Measurements from ENCODE around the gene MFAP5. TPM values are rescaled to one million over a fixed set of nuclear protein-coding genes. Genes with fewer than 3 reads are reported as not detected.
A peak's percentile ranks its signal among the peaks of the same experiment; 100 is the strongest.

Gene MFAP5, protein sequence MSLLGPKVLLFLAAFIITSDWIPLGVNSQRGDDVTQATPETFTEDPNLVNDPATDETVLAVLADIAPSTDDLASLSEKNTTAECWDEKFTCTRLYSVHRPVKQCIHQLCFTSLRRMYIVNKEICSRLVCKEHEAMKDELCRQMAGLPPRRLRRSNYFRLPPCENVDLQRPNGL
- total RNA-seq, result 17.0 TPM

DNA sequence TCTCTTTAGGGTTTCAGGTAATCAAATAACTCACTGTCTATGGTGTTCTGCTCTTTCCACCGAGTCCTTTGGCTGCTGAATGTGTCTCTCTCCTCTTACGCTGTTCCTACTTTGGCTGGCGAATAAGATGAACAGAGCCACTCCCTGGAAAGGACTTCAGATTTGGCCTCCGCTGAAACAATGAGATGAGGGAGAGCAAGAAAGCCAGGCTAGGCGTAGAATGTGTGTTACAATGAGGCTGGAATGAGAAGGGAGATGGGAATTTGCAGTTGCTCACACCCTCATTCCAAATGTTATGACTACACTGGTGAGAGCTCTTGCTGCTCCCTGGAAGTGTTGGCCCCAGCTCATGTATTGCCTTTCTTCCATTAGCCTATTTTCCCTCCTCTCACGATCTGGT lies at the start of gene MFAP5:
Gene MFAP5, minus strand, starts transcription at position 234 of the 400 bp plus-strand sequence. CDS start 722 bp downstream, outside the sequence.
- no peak for DNase-seq (ENCODE audit: low spot score)

DNA sequence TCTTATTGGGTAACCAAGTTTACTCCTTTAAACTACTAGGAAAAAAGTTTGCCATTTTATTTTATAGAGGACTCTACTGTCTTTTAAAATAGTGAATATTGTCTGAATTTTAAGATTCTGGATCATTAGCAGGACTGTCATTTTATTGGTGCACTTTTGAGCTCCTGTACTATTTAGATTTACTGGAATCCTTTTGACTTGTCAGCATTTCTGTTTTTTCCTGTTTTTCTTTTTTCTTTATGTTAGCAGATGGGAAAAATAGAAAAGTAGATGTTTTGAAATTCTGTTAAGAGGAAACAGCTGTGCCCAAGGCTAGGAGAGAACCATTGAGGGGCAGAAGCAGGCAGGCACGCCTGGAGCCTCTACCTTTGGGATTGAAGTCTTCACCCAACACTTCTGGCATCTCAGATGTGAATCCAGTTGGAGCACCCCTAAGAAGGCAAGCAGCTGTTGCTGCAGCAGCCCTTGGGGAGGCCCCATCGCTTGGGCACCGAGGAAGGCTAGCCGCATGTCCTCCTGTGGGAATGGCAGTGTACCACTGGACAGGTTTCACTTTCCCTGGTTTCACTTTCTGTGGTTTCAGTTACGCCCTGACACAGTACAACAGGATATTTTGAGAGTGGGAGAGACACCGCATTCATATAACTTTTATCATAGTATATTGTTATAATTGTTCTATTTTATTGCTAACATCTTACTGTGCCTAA lies 46.7 kb upstream of the MFAP5 start:
- DNase-seq (ENCODE audit: low spot score), result no peak

DNA sequence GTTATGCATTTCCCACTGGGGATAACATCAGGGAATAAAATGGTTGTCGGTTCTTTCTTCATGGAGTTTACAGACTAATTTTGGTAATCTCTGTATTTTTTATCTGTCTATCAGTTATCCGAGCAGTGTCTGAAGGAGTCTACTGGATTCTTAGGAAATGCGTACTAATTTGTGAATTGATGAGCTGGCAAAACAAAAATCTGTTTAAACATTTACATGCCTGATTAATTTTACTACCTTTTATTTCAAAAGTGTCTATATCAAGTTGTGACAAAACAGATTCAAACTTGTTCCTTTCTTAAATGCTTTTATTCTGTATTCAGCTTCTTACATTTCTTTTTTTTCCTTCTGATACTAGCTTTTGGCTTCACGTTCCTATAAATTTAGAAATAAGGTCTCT lies 39.5 kb upstream of the MFAP5 start:
- DNase-seq (ENCODE audit: low spot score), result no peak

DNA sequence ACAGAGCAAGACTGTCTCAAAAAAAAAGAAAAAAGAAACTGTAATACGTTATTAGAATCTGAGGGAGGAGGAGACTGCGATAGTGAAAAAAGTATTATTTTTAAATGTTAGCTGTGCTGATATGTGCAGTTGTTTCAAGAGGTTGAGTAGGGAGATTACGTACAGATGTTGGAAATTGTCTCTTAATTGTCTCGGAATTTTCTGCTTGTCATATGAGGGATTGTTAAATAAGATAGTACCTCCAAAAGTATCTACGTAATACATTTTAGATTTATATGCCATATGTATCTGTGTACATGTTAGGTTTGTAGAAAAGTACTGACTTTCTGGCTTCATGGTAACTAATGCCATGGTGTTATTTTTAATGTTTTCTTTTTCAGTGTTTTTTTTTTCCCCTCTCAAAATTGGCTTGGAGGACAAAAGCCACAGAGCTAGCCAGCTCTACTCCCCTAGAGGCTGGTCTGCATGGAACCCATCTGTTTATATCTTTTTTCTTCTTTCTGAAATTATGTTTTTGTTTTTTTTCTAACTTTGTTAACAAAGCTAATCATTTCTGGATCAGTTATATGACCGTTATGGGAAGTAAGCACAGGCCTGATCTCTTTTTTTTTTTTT lies 38.5 kb upstream of the MFAP5 start:
- DNase-seq (ENCODE audit: low spot score), result no peak

DNA sequence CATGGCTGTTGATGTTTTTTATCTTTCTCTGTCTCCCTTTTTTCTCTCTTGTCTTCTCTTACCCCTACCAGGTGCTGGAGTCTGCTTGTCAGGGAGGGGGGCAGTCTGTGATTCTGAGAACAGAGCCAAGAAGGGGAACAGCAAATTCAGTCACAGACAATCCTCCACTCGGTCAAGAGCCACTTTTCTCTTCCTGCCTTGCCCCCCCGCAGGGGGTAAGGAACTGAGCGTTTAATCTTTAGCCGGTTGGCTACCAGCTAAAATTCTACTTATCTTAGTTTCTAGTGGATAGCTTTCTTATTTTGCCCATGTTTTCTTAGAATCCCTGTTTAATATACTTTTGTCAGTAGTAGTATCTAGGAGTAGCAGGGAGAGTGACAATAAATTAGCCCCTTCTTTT lies 37.1 kb upstream of the MFAP5 start:
- no peak for DNase-seq (ENCODE audit: low spot score)

DNA sequence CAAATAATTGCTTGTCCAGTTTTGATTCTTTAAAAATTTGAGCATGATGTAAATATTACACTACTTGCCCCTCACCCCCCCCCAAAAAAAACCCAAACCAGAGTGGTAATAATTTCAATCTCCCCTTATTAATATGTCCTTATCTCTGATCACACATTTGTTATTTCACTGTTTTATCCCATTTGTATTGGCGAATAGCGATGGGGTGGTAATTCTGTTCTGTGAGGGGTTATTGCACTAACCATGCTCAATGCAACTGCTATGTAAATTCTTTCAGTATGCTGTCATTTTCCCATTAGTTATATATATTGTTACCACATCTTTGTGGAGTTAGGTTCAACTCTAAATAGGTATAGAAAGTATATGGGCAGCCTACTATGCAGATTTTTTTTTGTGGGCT lies 36.3 kb upstream of the MFAP5 start:
- DNase-seq (ENCODE audit: low spot score), result no peak

DNA sequence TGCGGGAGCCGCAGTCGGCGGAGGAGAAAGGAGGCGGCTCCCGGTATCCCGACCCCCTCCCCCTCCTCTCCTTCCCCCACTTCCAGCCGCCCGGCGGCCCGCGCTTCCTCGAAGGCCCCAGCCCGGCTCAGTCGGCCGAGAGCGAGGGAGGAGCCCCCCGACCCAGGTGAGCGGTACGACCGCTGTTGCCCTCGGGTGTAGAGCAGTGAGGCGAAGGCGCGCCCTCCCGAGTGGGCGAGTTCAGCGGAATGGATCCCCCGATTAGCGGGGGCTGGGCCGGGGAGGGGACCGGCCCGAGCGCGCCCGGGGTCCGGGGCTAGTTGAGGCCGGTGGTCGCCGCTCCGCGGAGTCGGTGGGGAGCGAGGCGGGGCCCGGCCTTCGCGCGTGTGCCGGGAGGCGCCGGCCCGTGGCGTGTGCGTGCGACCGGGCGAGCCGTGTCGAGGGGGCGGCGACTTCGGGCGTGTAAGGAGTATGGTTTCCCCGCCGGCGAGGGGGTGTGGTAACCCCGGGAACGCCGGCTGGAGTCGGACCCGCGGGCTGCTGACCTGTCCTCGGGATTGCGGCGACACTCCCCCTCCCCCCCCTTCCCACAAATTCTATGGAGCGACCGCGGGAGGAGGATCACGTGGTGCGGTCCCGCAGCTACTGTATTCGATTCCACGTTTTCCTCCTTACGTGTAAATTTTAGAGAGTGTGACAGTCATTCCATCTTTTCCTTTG lies 35.7 kb upstream of the MFAP5 start:
- no peak for DNase-seq (ENCODE audit: low spot score)

DNA sequence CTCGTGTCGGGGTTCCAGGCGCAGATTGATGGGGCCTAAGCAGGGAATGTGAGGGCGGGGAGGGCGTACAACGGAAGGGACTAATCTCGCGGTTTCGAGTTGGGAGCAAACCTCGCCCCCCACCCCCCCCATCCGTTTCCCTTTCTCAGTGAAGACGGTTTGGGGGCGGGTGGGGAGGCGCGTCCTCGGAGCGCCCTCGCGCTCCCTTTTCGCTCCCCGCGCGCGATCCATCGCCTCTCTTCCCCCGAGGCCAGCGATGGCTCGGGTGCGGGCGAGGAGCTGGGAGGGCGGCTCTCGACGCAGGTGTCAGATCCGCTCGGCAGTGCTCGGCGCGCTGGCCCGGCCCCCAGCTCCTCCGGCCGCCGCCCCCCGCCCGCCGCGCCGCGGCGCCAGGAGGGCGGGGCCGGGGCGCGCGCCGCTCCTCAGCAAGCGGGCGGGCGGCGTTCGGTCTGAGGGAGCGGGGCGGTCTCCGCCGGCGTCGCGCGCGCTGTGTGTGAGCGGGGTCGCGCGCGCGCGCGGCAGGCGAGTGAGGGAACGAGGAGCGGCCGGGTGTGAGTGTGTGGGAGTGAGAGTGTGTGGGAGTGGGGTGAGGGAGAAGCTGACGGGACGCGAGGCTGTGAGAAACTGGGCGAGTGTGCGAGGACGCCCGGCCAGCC lies 35.0 kb upstream of the MFAP5 start, which contains the start of gene RIMKLB:
Gene RIMKLB, plus strand, starts transcription at position 516 of the 656 bp plus-strand sequence. CDS start 15,876 bp downstream, outside the sequence.
- DNase-seq (ENCODE audit: low spot score), result peak; percentile 78

DNA sequence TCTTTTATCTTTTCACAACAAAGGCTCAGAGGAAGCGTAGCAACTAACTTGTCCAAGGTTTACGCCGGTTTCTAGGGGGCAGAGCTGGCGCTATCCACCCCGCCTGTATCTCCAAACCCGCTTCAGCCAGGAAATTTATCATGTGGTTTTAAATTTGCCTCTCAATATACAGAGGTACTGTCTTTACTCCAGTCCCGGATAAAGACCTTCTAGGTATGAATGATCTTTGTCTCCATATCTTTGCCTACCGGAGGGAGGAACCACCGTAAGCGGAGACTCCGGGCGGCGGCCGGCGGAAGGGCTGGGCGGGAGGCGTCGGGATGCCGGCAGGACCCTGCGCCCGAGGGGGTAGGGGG lies 34.5 kb upstream of the MFAP5 start:
- DNase-seq (ENCODE audit: low spot score), result no peak

DNA sequence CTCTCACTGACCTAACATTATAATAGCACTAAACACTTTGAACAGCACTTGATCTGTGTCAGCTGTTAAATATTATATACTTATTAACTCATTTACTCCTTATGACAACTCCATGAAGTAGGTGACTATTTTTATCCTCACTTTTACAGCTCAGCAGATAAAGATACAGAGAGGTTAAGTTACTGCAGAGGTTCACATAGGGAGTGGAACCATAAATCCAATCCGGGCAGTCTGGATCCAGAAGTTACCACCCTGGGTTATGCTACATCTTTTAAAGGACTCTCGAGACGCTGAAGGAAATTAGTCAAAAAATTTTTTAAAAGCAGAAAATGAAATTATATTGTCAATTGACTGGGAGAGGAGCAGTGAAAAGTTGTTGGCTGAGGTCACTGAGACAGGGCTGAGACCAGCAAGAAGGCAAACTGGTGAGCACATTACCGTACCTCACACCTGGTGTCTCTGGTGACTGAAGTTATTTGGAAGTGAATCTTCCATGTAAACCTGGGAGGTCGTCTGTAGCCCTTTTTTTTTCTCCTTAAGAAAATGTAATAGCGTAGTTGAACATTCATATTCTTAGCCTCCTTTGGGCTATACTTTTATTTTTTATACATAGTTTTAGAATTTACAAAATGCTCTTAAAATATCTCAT lies 33.9 kb upstream of the MFAP5 start:
- no peak for DNase-seq (ENCODE audit: low spot score)

DNA sequence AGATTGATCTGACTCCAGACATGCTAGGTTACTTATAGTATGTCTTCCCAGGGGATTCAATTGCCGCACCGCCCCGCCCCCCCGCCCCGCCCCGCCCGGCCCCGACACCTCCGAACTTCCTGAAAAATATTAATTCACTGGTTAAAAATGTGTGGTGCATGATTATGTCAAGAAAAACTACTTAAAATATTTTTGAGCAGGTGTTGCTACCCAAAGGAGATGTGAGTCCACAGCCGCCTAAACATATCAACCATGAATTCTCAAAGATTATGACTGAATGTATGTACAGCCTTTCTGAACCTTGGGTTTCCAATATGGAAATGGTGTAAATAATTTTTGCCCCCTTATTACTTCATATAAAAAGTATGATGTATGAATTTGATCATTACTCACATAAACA lies 32.5 kb upstream of the MFAP5 start:
- DNase-seq (ENCODE audit: low spot score), result no peak

DNA sequence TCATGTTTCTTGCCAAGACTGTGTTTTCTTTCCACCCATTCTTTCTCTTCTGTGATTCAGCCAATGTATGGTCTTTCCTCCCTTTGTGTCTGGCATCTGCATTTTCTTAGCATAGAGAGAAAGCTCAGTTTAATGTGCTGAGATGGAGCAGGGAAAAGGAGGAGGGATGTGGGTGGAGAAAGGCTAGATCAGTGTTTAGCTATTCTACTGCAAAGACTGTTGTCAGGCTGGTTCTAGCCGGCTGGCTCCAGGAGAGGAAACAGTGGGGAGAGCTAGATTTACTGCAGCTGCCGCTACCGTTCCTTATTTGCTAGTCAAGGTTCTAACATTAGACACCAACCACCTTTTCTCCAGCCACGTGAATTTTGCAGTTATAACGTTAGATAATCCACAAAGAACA lies 29.9 kb upstream of the MFAP5 start:
- DNase-seq (ENCODE audit: low spot score), result peak; percentile 78

DNA sequence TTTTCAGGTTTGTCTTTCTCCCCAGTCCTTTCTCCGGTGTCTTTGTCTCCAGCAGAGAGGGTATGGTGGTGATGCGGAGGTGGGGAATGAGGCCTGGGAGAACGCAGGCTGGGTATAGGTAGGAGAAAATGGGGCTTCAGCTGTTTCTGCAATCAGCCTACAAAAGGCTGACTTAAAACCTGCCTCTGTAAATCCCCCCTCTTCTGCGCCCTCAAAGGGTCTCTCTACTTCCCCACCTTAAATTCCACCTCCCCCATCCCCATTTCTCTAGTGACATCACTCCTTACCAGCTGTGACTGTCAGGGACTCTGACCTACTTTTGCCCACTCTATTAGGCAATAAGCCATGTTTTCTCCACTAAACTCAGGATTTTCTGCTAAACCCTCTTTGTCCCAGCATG lies 27.1 kb upstream of the MFAP5 start:
- no peak for DNase-seq (ENCODE audit: low spot score)

DNA sequence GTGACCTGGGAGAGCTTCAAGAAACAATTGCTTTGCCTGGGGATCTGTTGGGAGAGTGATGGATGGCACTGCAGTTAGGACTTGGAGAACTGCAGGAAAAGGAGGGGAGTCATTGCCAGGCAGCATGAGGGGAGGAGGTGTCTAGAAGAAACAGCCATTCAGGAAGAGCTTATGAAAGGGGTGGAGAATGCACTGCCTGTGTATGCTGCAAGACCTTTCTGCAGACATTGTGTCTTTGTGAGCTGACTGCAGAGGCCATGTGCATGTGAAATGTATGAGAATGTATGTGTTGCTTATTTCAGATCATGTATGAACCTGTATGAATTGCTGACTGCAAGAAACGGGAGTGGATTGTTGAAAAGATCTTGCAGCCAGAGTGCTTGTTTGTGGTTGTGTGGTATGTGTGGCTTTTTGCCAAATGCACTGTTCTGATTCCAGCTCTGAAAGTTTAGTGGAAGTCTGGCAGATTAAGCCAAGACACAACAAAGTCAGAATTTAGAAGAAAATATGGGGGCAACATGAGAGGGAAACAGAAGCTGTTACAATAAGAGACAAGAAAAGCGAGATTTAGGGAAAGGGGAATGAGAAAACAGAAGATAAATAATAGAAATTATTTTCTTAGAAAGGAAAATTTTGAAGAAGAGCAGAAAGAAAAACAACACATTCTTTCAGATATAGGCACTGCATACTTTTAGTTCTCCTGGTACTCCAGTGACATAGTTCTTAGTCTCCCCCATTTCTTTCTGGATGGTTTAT lies 25.4 kb upstream of the MFAP5 start:
- peak; percentile 51 for DNase-seq (ENCODE audit: low spot score)

DNA sequence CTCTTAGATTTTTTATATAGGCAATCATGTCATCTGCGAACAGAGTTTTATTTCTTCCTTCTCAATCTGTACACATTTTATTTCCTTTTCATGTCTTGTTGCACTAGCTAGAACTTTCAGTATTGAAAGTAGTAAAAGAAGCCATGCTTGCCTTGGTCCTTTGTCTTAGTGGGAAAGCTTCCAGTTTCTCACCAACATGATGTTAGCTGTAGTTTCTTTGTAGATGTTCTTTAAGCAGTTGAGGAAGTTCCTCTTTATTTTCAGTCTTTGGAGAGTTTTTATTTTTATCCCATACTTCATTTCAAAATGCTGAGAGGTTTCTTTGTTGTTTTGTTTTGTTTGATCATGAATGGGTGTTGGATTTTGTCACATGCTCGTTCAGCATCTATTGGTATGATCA lies 22.4 kb upstream of the MFAP5 start:
- DNase-seq (ENCODE audit: low spot score), result no peak

DNA sequence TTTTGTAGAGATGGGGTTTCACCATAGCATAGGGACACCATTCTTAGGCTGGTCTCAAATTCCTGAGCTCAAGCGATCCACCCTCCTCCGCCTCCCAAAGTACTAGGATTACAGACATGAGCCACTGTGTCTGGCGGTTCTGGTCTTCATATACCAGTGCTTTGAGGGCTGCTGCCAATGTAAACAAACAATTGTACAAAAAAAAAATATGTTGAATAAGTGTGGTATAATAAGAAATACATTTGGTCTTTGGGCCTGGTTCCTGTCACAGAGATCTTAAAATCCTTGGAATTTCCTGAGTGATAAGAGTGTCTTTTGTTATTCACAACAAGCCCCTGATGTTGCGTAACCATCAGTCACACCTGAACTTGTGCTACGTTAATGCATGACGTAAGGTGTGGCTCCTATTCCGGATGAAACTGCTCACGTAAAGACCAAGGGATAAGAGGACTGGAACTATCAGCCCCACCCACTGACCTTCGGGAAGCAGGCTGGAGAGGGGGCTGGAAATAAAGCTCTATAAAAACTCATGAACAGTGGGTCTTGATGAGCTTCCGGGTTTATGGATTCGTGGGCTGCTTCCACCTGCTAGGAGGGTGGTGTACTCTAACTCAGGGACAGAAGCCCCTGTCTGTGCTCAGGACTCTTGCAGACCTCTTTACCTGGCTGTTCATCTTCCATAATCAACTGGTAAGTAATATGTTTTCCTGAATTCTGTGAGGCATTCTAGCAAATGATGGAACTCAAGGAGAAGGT lies 18.7 kb upstream of the MFAP5 start:
- no peak for DNase-seq (ENCODE audit: low spot score)

DNA sequence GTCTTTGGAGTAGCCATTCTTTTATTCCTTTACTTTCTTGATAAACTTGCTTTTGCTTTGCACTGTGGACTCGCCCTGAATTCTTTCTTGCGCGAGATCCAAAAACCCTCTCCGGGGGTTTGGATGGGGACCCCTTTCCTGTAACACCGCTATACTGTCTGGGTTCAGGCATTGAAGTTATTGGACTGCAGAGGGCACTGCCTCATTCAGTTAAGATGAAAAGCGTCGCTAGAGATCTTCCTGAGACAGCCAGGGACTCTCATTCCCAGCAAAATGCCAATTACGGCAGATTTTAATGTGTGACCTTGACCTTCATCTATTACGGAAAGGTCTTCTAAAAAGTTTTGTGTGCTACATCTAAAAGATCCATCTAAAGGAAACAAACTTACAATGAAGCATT lies 17.9 kb upstream of the MFAP5 start:
- no peak for DNase-seq (ENCODE audit: low spot score)

DNA sequence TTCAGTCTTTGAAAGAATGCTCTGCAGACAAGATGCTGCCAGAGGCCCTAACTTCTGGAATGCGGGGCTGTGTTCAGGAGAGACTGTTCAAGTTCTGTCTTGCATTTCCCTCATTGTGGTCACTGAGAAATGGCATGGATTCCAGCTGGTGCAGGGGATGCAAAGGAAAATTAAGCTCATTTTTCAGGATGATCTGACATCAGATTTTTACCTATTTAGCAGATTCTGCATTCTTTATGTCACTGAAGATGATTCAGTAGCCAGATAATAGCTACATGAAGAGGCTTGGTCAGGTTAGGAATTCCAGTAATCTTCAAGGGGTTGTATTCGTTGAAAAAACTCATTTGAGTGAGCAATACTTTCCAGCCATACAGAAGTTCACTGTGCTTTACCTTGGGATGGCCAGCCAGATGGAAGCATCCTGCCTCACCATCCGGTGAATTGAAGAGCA lies 16.1 kb upstream of the MFAP5 start:
- DNase-seq (ENCODE audit: low spot score), result no peak

DNA sequence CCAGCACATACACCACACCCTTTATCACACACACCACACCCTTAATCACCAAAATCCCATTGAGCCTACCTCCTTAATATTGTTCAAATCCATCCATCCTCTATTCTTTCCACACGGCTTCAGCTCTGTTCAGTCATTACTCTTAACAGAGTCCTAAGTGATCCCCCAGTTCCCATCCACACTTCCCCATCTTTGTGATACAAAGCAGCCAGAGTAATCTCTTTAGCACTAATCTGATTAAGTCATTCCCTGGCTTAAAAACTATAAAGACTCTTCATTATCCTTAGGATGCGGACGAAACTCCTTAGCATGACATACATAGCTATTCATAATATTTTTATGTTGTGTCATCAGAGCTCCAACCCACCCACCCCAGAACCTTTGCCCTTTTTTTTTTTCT lies 14.7 kb upstream of the MFAP5 start:
- no peak for DNase-seq (ENCODE audit: low spot score)

DNA sequence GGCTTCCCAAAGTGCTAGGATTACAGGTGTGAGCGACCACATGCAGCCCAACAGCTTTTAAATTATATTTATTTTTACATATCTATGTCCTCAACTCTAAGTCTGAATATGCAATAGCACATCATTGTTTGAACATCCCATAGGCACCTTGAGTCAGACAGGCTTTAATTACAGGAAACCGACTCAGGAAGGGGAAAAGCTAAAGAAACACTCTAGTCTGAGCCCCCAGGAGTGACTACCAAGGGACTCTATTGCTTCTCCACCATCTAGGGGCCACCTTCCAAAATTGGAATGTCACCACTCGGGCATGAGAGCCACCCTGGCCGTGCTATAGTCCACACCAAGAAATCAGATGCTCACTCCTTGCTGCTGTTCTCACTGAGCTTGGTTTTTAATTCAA lies 14.0 kb upstream of the MFAP5 start:
- DNase-seq (ENCODE audit: low spot score), result no peak
